Measurements from ENCODE around the gene SPATS2L.
A peak's percentile ranks its signal among the peaks of the same experiment; 100 is the strongest.

The SPATS2L gene

GRCh38 chr2:200306196-200306930, at the start of gene SPATS2L:
Gene SPATS2L, plus strand, starts transcription at chr2:200306693. Its CDS starts 82,552 bp downstream, at chr2:200389245.
- DNase-seq (ENCODE audit: low spot score): peak; percentile 84
- TF ChIP-seq, protein P1, sequence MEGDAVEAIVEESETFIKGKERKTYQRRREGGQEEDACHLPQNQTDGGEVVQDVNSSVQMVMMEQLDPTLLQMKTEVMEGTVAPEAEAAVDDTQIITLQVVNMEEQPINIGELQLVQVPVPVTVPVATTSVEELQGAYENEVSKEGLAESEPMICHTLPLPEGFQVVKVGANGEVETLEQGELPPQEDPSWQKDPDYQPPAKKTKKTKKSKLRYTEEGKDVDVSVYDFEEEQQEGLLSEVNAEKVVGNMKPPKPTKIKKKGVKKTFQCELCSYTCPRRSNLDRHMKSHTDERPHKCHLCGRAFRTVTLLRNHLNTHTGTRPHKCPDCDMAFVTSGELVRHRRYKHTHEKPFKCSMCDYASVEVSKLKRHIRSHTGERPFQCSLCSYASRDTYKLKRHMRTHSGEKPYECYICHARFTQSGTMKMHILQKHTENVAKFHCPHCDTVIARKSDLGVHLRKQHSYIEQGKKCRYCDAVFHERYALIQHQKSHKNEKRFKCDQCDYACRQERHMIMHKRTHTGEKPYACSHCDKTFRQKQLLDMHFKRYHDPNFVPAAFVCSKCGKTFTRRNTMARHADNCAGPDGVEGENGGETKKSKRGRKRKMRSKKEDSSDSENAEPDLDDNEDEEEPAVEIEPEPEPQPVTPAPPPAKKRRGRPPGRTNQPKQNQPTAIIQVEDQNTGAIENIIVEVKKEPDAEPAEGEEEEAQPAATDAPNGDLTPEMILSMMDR (IDR thresholded peaks at IDR 0.05; ENCODE audit: extremely low read depth, missing control alignments): no peak

DNA sequence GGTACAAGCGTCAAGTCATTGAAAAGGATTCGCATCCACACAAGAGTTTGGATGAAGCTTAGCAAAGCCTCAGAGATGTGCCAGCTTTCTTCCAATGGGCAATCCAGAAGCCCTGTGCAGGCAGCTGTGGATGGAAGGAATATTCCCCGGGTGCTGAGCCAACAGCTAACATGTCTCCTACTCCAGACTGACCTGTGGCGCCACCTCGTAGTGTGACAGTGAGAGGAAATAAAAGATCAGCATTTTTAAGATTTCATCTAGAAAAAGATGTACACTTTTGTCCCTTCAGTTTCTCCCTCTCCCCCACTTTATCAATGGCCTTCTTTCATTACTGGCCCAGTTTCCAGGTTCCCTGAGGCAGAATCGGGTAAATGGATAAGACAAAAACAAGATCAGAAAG, 48.9 kb upstream of the SPATS2L start:
- TF ChIP-seq, protein P1 (IDR thresholded peaks at IDR 0.05; ENCODE audit: extremely low read depth, missing control alignments): no peak
- no peak for DNase-seq (ENCODE audit: low spot score)

DNA sequence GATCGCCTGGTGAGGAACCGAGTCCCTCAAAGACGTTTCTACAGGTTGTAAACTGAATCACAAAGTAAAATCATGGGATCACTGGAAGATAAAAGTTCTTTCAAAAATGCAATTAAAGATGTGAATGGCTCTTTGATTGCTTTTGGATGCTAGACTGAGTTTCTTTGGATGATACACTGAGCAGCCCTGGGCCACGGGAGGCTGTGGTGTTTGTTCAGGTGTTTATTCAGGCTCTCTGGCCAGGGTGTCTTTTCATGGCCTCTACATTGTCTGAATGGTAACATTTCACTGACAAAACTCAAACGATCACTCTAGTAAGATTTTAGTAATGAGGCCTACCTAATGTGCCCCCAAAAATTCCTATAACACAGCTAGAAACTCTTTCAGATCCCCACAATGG, 48.4 kb upstream of the SPATS2L start:
- TF ChIP-seq, protein P1 (IDR thresholded peaks at IDR 0.05; ENCODE audit: extremely low read depth, missing control alignments): no peak
- no peak for DNase-seq (ENCODE audit: low spot score)

- DNase-seq (ENCODE audit: low spot score): no peak
- TF ChIP-seq, protein P1 (IDR thresholded peaks at IDR 0.05; ENCODE audit: extremely low read depth, missing control alignments): no peak
Measured at GRCh38 chr2:200258881-200259576, 47.5 kb upstream of the SPATS2L start.

DNA sequence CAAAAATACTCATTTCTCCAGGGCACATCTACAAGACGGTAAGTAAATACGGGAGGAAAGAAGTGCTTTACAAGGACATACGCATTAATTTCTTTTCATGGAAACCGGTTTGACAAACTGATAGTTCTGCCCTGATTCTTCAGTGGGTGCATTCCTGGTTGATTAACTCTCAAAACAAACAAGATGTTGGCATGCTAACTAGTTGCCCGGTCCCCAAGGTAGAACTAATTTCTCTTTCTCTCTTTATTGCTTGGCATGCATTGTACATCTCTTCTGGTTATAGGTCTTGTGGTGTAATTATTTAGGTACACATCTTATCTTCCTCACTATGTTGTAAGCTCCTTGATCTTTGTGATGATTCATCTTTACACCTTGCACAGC, 46.9 kb upstream of the SPATS2L start:
- no peak for DNase-seq (ENCODE audit: low spot score)
- TF ChIP-seq, protein P1 (IDR thresholded peaks at IDR 0.05; ENCODE audit: extremely low read depth, missing control alignments): no peak

GRCh38 chr2:200262047-200262446, 44.4 kb upstream of the SPATS2L start:
- no peak for DNase-seq (ENCODE audit: low spot score)
- TF ChIP-seq, protein P1 (IDR thresholded peaks at IDR 0.05; ENCODE audit: extremely low read depth, missing control alignments): no peak

GRCh38 chr2:200263279-200263678, 43.2 kb upstream of the SPATS2L start:
- no peak for DNase-seq (ENCODE audit: low spot score)
- TF ChIP-seq, protein P1 (IDR thresholded peaks at IDR 0.05; ENCODE audit: extremely low read depth, missing control alignments): no peak
